ENCODE data around the gene ZNF613. TPM values are rescaled to one million over a fixed set of nuclear protein-coding genes. Genes with fewer than 3 reads are reported as not detected.

ZNF613 gene
- total and polyA plus RNA-seq, 2 of the 13 experiments (the other 11 are each of a cell fraction or from before 2014, with no cell fraction given), result 3.6 to 8.3 TPM

- intact Hi-C loops (cut with micrococcal nuclease; ENCODE audit: unreplicated experiment) (loop anchor here (10.0 kb wide), 1 partner anchor 85 kb away; the partner anchor contains the start of gene ZNF615), in situ Hi-C loops (cut with HindIII; ENCODE audit: extremely low pct_ligation_motif_present, low pct_unique_long_range_greater_than_20kb) (no loop called here)
- H3K27me3 ChIP-seq (ENCODE audit: control insufficient read depth in 1 of 2, insufficient read depth in 2 of 2, low read length in 2 of 2), result no peaks in the 10 kb centered on the region
- peaks cover under 1% of the 10 kb centered on the region; the same call in 1 of the 2 replicates for H3K4me1 ChIP-seq (ENCODE audit: insufficient read depth, low read length)
- no peaks in the 10 kb centered on the region for H3K36me3 ChIP-seq (replicated peaks in 1 of 2; ENCODE audit: control insufficient read depth in 1 of 2, insufficient read depth in 2 of 2, low read length in 2 of 2)
- H3K9me3 ChIP-seq (ENCODE audit: low read length), result peaks cover 89% of the 10 kb centered on the region
- 67% methylated on average over 3 of the region's 3 CpGs for WGBS (ENCODE audit: low lambda C conversion rate)
- H3K4me3 ChIP-seq (replicated peaks in 1 of 3; ENCODE audit: insufficient read depth in 1 of 3, low read depth in 2 of 3, low read length in 3 of 3), result no peak overlapping the region
- no peaks in the 10 kb centered on the region for H4K20me1 ChIP-seq (ENCODE audit: insufficient read depth, low read length)
- no peak overlapping the region for H3K27ac ChIP-seq (ENCODE audit: extremely low read length, insufficient read depth, low read length)
- H2AFZ ChIP-seq (ENCODE audit: low read length), result no peak overlapping the region
- H3K9ac ChIP-seq (ENCODE audit: insufficient read depth, low read depth, low read length), result no peak overlapping the region
- BruUV-seq (replicated peaks), result no TSS peak
- DNase-seq (ENCODE audit: low spot score) (no peak), FAIRE-seq (no peak), ATAC-seq (no peak)
- TF ChIP-seq AKNA (CRISPR knock-in tag; IDR thresholded peaks at IDR 0.05; ENCODE audit: borderline replicate concordance) (no peak), SSRP1 (CRISPR knock-in tag; IDR thresholded peaks at IDR 0.05) (no peak), TRIM22 (IDR thresholded peaks at IDR 0.05) (no peak), DMAP1 (CRISPR knock-in tag; IDR thresholded peaks at IDR 0.05) (no peak), ZNF234 (CRISPR knock-in tag; conservative IDR thresholded peaks at IDR 0.05) (no peak), ZNF644 (CRISPR knock-in tag; IDR thresholded peaks at IDR 0.05; ENCODE audit: low read depth) (no peak), GATAD2A (CRISPR knock-in tag; IDR thresholded peaks at IDR 0.05) (no peak), SP5 (CRISPR knock-in tag; IDR thresholded peaks at IDR 0.05; ENCODE audit: borderline replicate concordance, low read depth) (no peak), ONECUT2 (CRISPR knock-in tag; IDR thresholded peaks at IDR 0.05) (no peak), NONO (IDR thresholded peaks at IDR 0.05) (no peak), NONO (CRISPR knock-in tag; conservative IDR thresholded peaks at IDR 0.05) (no peak), MAF1 (CRISPR knock-in tag; IDR thresholded peaks at IDR 0.05; ENCODE audit: borderline replicate concordance) (no peak), ZKSCAN5 (CRISPR knock-in tag; IDR thresholded peaks at IDR 0.05) (no peak), THYN1 (CRISPR knock-in tag; IDR thresholded peaks at IDR 0.05; ENCODE audit: borderline replicate concordance, low read depth) (no peak)
- TF ChIP-seq, protein P1, sequence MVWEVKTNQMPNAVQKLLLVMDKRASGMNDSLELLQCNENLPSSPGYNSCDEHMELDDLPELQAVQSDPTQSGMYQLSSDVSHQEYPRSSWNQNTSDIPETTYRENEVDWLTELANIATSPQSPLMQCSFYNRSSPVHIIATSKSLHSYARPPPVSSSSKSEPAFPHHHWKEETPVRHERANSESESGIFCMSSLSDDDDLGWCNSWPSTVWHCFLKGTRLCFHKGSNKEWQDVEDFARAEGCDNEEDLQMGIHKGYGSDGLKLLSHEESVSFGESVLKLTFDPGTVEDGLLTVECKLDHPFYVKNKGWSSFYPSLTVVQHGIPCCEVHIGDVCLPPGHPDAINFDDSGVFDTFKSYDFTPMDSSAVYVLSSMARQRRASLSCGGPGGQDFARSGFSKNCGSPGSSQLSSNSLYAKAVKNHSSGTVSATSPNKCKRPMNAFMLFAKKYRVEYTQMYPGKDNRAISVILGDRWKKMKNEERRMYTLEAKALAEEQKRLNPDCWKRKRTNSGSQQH (CRISPR knock-in tag; IDR thresholded peaks at IDR 0.05; ENCODE audit: low read depth), result no peak
- ChIA-PET POLR2A (no interaction called here), CTCF (ENCODE audit: low intra/inter-chr PET ratio, low total read pairs) (no interaction called here)
- no peak overlapping the region for H3K4me2 ChIP-seq (ENCODE audit: low read depth, low read length)
- no peaks in the 10 kb centered on the region for H3K79me2 ChIP-seq (ENCODE audit: insufficient read depth, low read length)
Observed at GRCh38 chr19:51919606-51920005, 7.7 kb upstream of the ZNF613 start.
